Activated naive CD4-positive, alpha-beta T cell treated with anti-CD3 and anti-CD28 coated beads, Interleukin-2, amount 50 U/mL, for 72 hours (primary cell): ENCODE data around the gene RBM19. TPM values are rescaled to one million over a fixed set of nuclear protein-coding genes. Genes with fewer than 3 reads are reported as not detected.
"Not testable (repeated sequence)": the region's sequence is repeated elsewhere in the genome, so short reads cannot be mapped to it uniquely, and the experiment has no call there.

ENCODE experiments used
- ATAC-seq, 2 donors: fragments of 150-1000 bp; cut with Tn5 transposase; 2 replicates each; pipeline ENCODE4 v1.10.0; 2021; ENCODE audit warnings: mild to moderate bottlenecking in 2 of 2, moderate library complexity in 2 of 2
- DNase-seq, 2 donors: peaks; one replicate each; pipeline ENCODE4 v3.0.0; 2021 to 2022; ENCODE audit warnings: low spot score in 2 of 2
- H3K27ac Mint-ChIP-seq, 2 donors: one replicate each; pipeline ENCODE4 v1.8.0; 2022; ENCODE audit warnings: mild to moderate bottlenecking in 2 of 2, mixed read lengths in 2 of 2
- H3K36me3 Mint-ChIP-seq, 2 donors: one replicate each; pipeline ENCODE4 v1.8.0; 2022; ENCODE audit warnings: mixed read lengths in 2 of 2
- H3K9me3 Mint-ChIP-seq, 2 donors: one replicate each; pipeline ENCODE4 v1.8.0; 2022; ENCODE audit warnings: mixed read lengths in 2 of 2
- total RNA-seq, 2 donors: library from RNA; stranded (reverse); gene quantifications; one replicate each; pipeline ENCODE4 v1.2.3, GENCODE V29; 2022

RBM19 gene
- total RNA-seq, 2 donors from 2014 or later: 63.6 to 86.0 TPM

- H3K9me3 Mint-ChIP-seq: peaks cover 5 to 13% of the 10 kb centered on the region in 2 donors
- peaks cover 33 to 34% of the 10 kb centered on the region in 2 donors for H3K36me3 Mint-ChIP-seq
These were observed 156.5 kb downstream of the RBM19 start for GRCh38 chr12:113809462-113810220.

GRCh38 chr12:113808095-113808951 is 157.8 kb downstream of the RBM19 start:
- ATAC-seq (no peak), DNase-seq (no peak)
- H3K9me3 Mint-ChIP-seq: peaks cover 5 to 13% of the 10 kb centered on the region in 2 donors
- H3K27ac Mint-ChIP-seq: peak overlapping the region in 1 of 2 donors; percentile 81
- H3K36me3 Mint-ChIP-seq: peaks cover 31 to 34% of the 10 kb centered on the region in 2 donors

More at GRCh38 chr12:113809462-113810220, 156.5 kb downstream of the RBM19 start:
- ATAC-seq, H3K27ac Mint-ChIP-seq, DNase-seq: not testable (repeated sequence)

GRCh38 chr12:113805673-113806072 is 160.5 kb downstream of the RBM19 start:
- Mint-ChIP-seq H3K36me3 (peaks cover 15 to 17% of the 10 kb centered on the region in 2 donors), H3K27ac (peak overlapping the region in 1 of 2 donors; percentile 59), H3K9me3 (peaks cover 5 to 13% of the 10 kb centered on the region in 2 donors)
- ATAC-seq (no peak), DNase-seq (no peak)

GRCh38 chr12:113804961-113805600 is 161.0 kb downstream of the RBM19 start:
- H3K36me3 Mint-ChIP-seq: peaks cover 15 to 17% of the 10 kb centered on the region in 2 donors
- H3K9me3 Mint-ChIP-seq: peaks cover 5 to 13% of the 10 kb centered on the region in 2 donors
- ATAC-seq (no peak), DNase-seq (no peak)
- H3K27ac Mint-ChIP-seq: no peak overlapping the region

- Mint-ChIP-seq H3K9me3 (peaks cover 5 to 13% of the 10 kb centered on the region in 2 donors), H3K27ac (no peak overlapping the region), H3K36me3 (peaks cover 15 to 17% of the 10 kb centered on the region in 2 donors)
- ATAC-seq (no peak), DNase-seq (no peak)
These were observed 162.4 kb downstream of the RBM19 start for GRCh38 chr12:113803759-113804140.

- Mint-ChIP-seq H3K36me3 (peaks cover 11 to 12% of the 10 kb centered on the region in 2 donors), H3K9me3 (peaks cover 5 to 10% of the 10 kb centered on the region in 2 donors), H3K27ac (no peak overlapping the region)
- no peak for ATAC-seq
- no peak for DNase-seq
These were observed 163.0 kb downstream of the RBM19 start for GRCh38 chr12:113802966-113803758.

- Mint-ChIP-seq H3K36me3 (peaks cover 7% of the 10 kb centered on the region in 2 donors), H3K27ac (no peak overlapping the region), H3K9me3 (peaks cover 5% of the 10 kb centered on the region in 2 donors)
- ATAC-seq (no peak), DNase-seq (no peak)
These were observed 163.9 kb downstream of the RBM19 start for GRCh38 chr12:113802000-113802749.

- ATAC-seq (no peak), DNase-seq (no peak)
- Mint-ChIP-seq H3K27ac (no peak overlapping the region), H3K36me3 (peaks cover 0 to 7% of the 10 kb centered on the region in 2 donors), H3K9me3 (no peaks in the 10 kb centered on the region)
These were observed 165.9 kb downstream of the RBM19 start for GRCh38 chr12:113800201-113800600.

- H3K36me3 Mint-ChIP-seq: peaks cover 0 to 7% of the 10 kb centered on the region in 2 donors
- no peak overlapping the region for H3K27ac Mint-ChIP-seq
- DNase-seq (no peak), ATAC-seq (no peak)
- H3K9me3 Mint-ChIP-seq: no peaks in the 10 kb centered on the region
These were observed 167.6 kb downstream of the RBM19 start for GRCh38 chr12:113798552-113798951.

- H3K36me3 Mint-ChIP-seq: peaks cover 0 to 7% of the 10 kb centered on the region in 2 donors
- DNase-seq (no peak), ATAC-seq (no peak)
- H3K9me3 Mint-ChIP-seq: peaks cover 0 to 6% of the 10 kb centered on the region in 2 donors
- H3K27ac Mint-ChIP-seq: no peak overlapping the region
These were observed 168.6 kb downstream of the RBM19 start for GRCh38 chr12:113797535-113797868.

GRCh38 chr12:113796852-113797534 is 169.1 kb downstream of the RBM19 start:
- Mint-ChIP-seq H3K9me3 (peaks cover 0 to 6% of the 10 kb centered on the region in 2 donors), H3K36me3 (peaks cover 0 to 7% of the 10 kb centered on the region in 2 donors), H3K27ac (peak overlapping the region in 1 of 2 donors; percentile 59)
- ATAC-seq: no peak
- DNase-seq: no peak

GRCh38 chr12:113796066-113796827 is 169.9 kb downstream of the RBM19 start:
- H3K36me3 Mint-ChIP-seq: peaks cover 0 to 7% of the 10 kb centered on the region in 2 donors
- ATAC-seq: no peak
- DNase-seq: no peak
- H3K9me3 Mint-ChIP-seq: peaks cover 3 to 6% of the 10 kb centered on the region in 2 donors
- H3K27ac Mint-ChIP-seq: peak overlapping the region in 1 of 2 donors; percentile 59

- no peak for ATAC-seq
- H3K9me3 Mint-ChIP-seq: peaks cover 4 to 6% of the 10 kb centered on the region in 2 donors
- DNase-seq: no peak
- H3K36me3 Mint-ChIP-seq: peaks cover 0 to 7% of the 10 kb centered on the region in 2 donors
- H3K27ac Mint-ChIP-seq: no peak overlapping the region
These were observed 170.7 kb downstream of the RBM19 start for GRCh38 chr12:113795445-113795844.

GRCh38 chr12:113794774-113795173 is 171.4 kb downstream of the RBM19 start:
- ATAC-seq (no peak), DNase-seq (no peak)
- H3K27ac Mint-ChIP-seq: no peak overlapping the region
- peaks cover 9 to 10% of the 10 kb centered on the region in 2 donors for H3K9me3 Mint-ChIP-seq
- peaks cover 0 to 10% of the 10 kb centered on the region in 2 donors for H3K36me3 Mint-ChIP-seq
